PC-3 (cell line): ENCODE measurements around the gene CCKAR. TPM values are rescaled to one million over a fixed set of nuclear protein-coding genes. Genes with fewer than 3 reads are reported as not detected.

Source experiments
- ATAC-seq: fragments of 200-7000 bp; cut with Tn5 transposase; 2 replicates; pipeline ENCODE4 v1.9.1; 2020; ENCODE audit warnings: mild to moderate bottlenecking, moderate library complexity
- BruUV-seq: library from RNA; stranded (reverse); fragments of 400-500 nt; replicated peaks from 2 replicates; lab custom pipeline; 2021; lab: Mats Ljungman, UMichigan
- CTCF ChIA-PET: fragments of 300-600 bp; sonication (Branson Sonifier 250); formaldehyde crosslinking; loops from one replicate; lab custom pipeline; 2022; ENCODE audit warnings: antibody characterized with exemption; lab: Charles Lee
- POLR2A ChIA-PET: fragments of 300-600 bp; sonication (Branson Sonifier 250); formaldehyde crosslinking; loops from one replicate; lab custom pipeline; 2022; ENCODE audit warnings: antibody characterized with exemption; ENCODE audit not compliant: unreplicated experiment; lab: Charles Lee
- DNase-seq: peaks from one replicate; pipeline ENCODE4 v3.0.0-alpha.2; 2015
- H2AFZ ChIP-seq: fragments of 300-600 bp; sonication (generic); 2 replicates; pipeline ENCODE4 v1.6.0; 2016; ENCODE audit warnings: antibody characterized with exemption, low read length
- H3F3A ChIP-seq: fragments of 300-600 bp; sonication (generic); one replicate; pipeline ENCODE4 v1.6.0; 2017; ENCODE audit warnings: antibody characterized with exemption, low read length, control low read depth, mild to moderate bottlenecking; ENCODE audit not compliant: unreplicated experiment
- H3K27ac ChIP-seq: fragments of 300-600 bp; sonication (generic); 2 replicates; pipeline ENCODE4 v1.5.1; 2016; ENCODE audit warnings: mild to moderate bottlenecking, low read length
- H3K27me3 ChIP-seq: fragments of 300-600 bp; sonication (generic); 2 replicates; pipeline ENCODE4 v1.6.1; 2016; ENCODE audit warnings: low read length, mixed read lengths
- H3K36me3 ChIP-seq: fragments of 300-600 bp; sonication (generic); 2 replicates; pipeline ENCODE4 v1.6.1; 2016; ENCODE audit warnings: low read depth, mixed run types, low read length, mixed read lengths
- H3K4me1 ChIP-seq: fragments of 300-600 bp; sonication (generic); 2 replicates; pipeline ENCODE4 v1.5.1; 2016; ENCODE audit warnings: low read length; ENCODE audit not compliant: insufficient read depth
- H3K4me2 ChIP-seq: fragments of 300-600 bp; sonication (generic); 2 replicates; pipeline ENCODE4 v1.6.0; 2016; ENCODE audit warnings: low read length
- H3K4me3 ChIP-seq: fragments of 300-600 bp; sonication (generic); 2 replicates; pipeline ENCODE4 v1.5.1; 2016; ENCODE audit warnings: mild to moderate bottlenecking, low read length, mixed read lengths
- H3K79me2 ChIP-seq: fragments of 300-600 bp; sonication (generic); 2 replicates; pipeline ENCODE4 v1.6.1; 2017; ENCODE audit warnings: low read length, mixed read lengths
- H3K9ac ChIP-seq: fragments of 300-600 bp; sonication (generic); 2 replicates; pipeline ENCODE4 v1.6.0; 2016; ENCODE audit warnings: mild to moderate bottlenecking, low read length
- H3K9me2 ChIP-seq: fragments of 300-600 bp; sonication (generic); replicated peaks from 2 replicates; pipeline ENCODE4 v1.6.1; 2016; ENCODE audit warnings: mixed run types, low read length, mixed read lengths
- H3K9me3 ChIP-seq: fragments of 300-600 bp; sonication (generic); 2 replicates; pipeline ENCODE4 v1.6.1; 2016; ENCODE audit warnings: low read length, mixed read lengths
- H4K20me1 ChIP-seq: fragments of 300-600 bp; sonication (generic); 2 replicates; pipeline ENCODE4 v1.6.1; 2016; ENCODE audit warnings: low read length, mixed read lengths
- CTCF ChIP-seq: fragments of 300-600 bp; sonication (generic); conservative IDR thresholded peaks from 2 replicates; pipeline ENCODE4 v1.5.1; 2017; ENCODE audit warnings: antibody characterized with exemption, low read depth, mild to moderate bottlenecking, low read length
- EZH2 ChIP-seq: fragments of 300-600 bp; sonication (generic); IDR thresholded peaks from one replicate; pipeline ENCODE4 v1.6.1; 2017; ENCODE audit warnings: antibody characterized with exemption, mild to moderate bottlenecking, low read length; ENCODE audit not compliant: unreplicated experiment
- EZH2phosphoT487 ChIP-seq: fragments of 300-600 bp; sonication (generic); IDR thresholded peaks from 2 replicates; pipeline ENCODE4 v1.6.1; 2018; ENCODE audit warnings: mild to moderate bottlenecking, antibody characterized with exemption, low read length, borderline replicate concordance
- intact Hi-C: fragments of 100-400 bp; cut with micrococcal nuclease; formaldehyde crosslinking; loops from 2 replicates; pipeline ENCODE4 v1.9.0; 2023
- total RNA-seq: library from RNA; depleted of rRNA; stranded (reverse); fragments of >200 nt; gene quantifications from 2 replicates; pipeline ENCODE4 v1.2.3, GENCODE V29; 2014

Gene CCKAR
- total RNA-seq, 1 experiment from 2014 or later = not detected

- no peak overlapping the region for H3K4me2 ChIP-seq
- TF ChIP-seq EZH2 = no peak
- no peak overlapping the region for H2AFZ ChIP-seq
- no peaks in the 10 kb centered on the region for H3K4me1 ChIP-seq
- no peaks in the 10 kb centered on the region for H3K79me2 ChIP-seq
- DNase-seq = no peak
- no peak overlapping the region for H3K4me3 ChIP-seq
- intact Hi-C loops = no loop called here
- BruUV-seq = no TSS peak
- H3K27ac ChIP-seq = no peak overlapping the region
- no peaks in the 10 kb centered on the region for H3K27me3 ChIP-seq
- ChIA-PET CTCF (no interaction called here), POLR2A (no interaction called here)
- H3F3A ChIP-seq = no peaks in the 10 kb centered on the region
- no peak for ATAC-seq
- H4K20me1 ChIP-seq = no peaks in the 10 kb centered on the region
- no peak overlapping the region for H3K9ac ChIP-seq
- H3K9me2 ChIP-seq = no peaks in the 10 kb centered on the region
- H3K36me3 ChIP-seq = no peaks in the 10 kb centered on the region
- H3K9me3 ChIP-seq = no peaks in the 10 kb centered on the region
These were observed 42.9 kb downstream of the CCKAR start for GRCh38 chr4:26447378-26447777.

- intact Hi-C loops = no loop called here
- Histone ChIP-seq H3K9me2 (no peaks in the 10 kb centered on the region), H3K4me2 (no peak overlapping the region), H3K36me3 (no peaks in the 10 kb centered on the region), H3F3A (no peaks in the 10 kb centered on the region), H3K27me3 (no peaks in the 10 kb centered on the region), H3K9ac (no peak overlapping the region), H4K20me1 (no peaks in the 10 kb centered on the region), H3K27ac (no peak overlapping the region), H3K4me1 (no peaks in the 10 kb centered on the region), H3K4me3 (no peak overlapping the region), H3K79me2 (no peaks in the 10 kb centered on the region), H3K9me3 (no peaks in the 10 kb centered on the region), H2AFZ (no peak overlapping the region)
- ChIA-PET POLR2A (no interaction called here), CTCF (no interaction called here)
- TF ChIP-seq EZH2phosphoT487 = no peak
- TF ChIP-seq EZH2 = no peak
- TF ChIP-seq CTCF = no peak
- DNase-seq = no peak
- no TSS peak for BruUV-seq
- no peak for ATAC-seq
These were observed 48.5 kb downstream of the CCKAR start for GRCh38 chr4:26441771-26442170.

- Histone ChIP-seq H3K9me3 (no peaks in the 10 kb centered on the region), H3K4me2 (no peak overlapping the region), H3K9me2 (no peaks in the 10 kb centered on the region), H3K4me3 (no peak overlapping the region), H4K20me1 (no peaks in the 10 kb centered on the region), H3K27me3 (no peaks in the 10 kb centered on the region), H3K4me1 (no peaks in the 10 kb centered on the region), H3F3A (no peaks in the 10 kb centered on the region), H3K27ac (no peak overlapping the region), H3K79me2 (no peaks in the 10 kb centered on the region), H2AFZ (no peak overlapping the region), H3K9ac (no peak overlapping the region), H3K36me3 (0 out of 2 replicates have a peak, but pooled peaks cover 4% of the 10 kb centered on the region)
- no peak for TF ChIP-seq EZH2
- BruUV-seq = no TSS peak
- intact Hi-C loops = no loop called here
- ChIA-PET CTCF (no interaction called here), POLR2A (no interaction called here)
- ATAC-seq = no peak
- DNase-seq = no peak
These were observed 49.2 kb downstream of the CCKAR start for GRCh38 chr4:26441102-26441501.
